Measurements from ENCODE around the gene RNF183.

DNA sequence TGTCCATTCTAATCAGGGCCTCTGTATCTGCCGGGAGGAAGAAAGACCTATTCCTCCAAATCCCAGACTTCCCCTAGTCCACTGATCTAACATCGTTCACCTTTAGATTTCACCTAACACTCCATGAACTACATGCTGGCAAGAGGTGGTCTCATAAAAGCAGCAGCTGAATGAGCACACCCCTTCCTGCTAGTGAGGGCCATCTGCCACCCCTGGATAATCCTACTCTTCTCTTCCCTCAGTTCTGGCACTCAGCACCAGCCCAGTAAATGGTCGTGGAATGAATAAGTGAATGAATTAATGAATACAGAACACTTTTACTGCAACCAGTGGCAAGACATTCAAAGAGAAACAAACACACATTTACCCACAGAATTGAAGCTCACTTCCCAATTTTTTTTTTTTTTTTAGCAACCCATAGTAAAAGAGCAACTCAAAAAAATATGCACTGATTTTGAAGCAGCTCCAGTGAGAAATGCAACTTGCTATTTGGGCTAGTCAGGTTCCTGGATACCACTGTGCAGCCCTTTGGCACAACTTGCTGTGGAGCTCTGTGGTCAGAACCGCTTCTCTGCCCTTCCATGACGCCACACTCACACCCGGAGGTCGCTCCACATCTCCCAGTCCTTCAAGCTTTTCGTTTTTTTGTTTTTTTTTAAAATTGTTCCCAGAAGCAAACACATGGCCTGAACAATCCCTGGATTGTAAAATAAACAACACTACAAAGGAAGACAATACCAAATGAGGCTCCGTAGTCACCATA lies 6.2 kb downstream of the RNF183 start:
- TF ChIP-seq, protein P1, sequence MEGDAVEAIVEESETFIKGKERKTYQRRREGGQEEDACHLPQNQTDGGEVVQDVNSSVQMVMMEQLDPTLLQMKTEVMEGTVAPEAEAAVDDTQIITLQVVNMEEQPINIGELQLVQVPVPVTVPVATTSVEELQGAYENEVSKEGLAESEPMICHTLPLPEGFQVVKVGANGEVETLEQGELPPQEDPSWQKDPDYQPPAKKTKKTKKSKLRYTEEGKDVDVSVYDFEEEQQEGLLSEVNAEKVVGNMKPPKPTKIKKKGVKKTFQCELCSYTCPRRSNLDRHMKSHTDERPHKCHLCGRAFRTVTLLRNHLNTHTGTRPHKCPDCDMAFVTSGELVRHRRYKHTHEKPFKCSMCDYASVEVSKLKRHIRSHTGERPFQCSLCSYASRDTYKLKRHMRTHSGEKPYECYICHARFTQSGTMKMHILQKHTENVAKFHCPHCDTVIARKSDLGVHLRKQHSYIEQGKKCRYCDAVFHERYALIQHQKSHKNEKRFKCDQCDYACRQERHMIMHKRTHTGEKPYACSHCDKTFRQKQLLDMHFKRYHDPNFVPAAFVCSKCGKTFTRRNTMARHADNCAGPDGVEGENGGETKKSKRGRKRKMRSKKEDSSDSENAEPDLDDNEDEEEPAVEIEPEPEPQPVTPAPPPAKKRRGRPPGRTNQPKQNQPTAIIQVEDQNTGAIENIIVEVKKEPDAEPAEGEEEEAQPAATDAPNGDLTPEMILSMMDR (IDR thresholded peaks at IDR 0.05), result no peak
- TF ChIP-seq POLR2A (IDR thresholded peaks at IDR 0.05) (no peak), POLR2AphosphoS5 (IDR thresholded peaks at IDR 0.05) (no peak)
